HCT116 (cell line): Measurements from ENCODE around the gene DYNLT4. TPM values are rescaled to one million over a fixed set of nuclear protein-coding genes. Genes with fewer than 3 reads are reported as not detected.

ENCODE experiments used
- ATAC-seq: fragments of 200-7000 bp; cut with Tn5 transposase; 2 replicates; pipeline ENCODE4 v1.9.1; 2020; ENCODE audit warnings: mild to moderate bottlenecking, moderate library complexity
- BruUV-seq: library from RNA; stranded (reverse); fragments of 400-500 nt; replicated peaks from 2 replicates; lab custom pipeline; 2021; lab: Mats Ljungman, UMichigan
- CTCF ChIA-PET: fragments of 300-600 bp; sonication (Branson Sonifier 250); formaldehyde crosslinking; loops from one replicate; lab custom pipeline; 2021; ENCODE audit warnings: antibody characterized with exemption; lab: Charles Lee
- POLR2A ChIA-PET: fragments of 300-600, 350-600 bp; sonication (Branson Sonifier 250); formaldehyde crosslinking; loops from one replicate; lab custom pipeline; 2021; ENCODE audit warnings: antibody characterized with exemption; lab: Charles Lee
- RAD21 ChIA-PET, 2 experiments: fragments of 300-600 bp; sonication (Branson Sonifier 250); formaldehyde crosslinking; loops; one replicate each; lab custom pipeline; 2023; ENCODE audit warnings: low total read pairs in 2 of 2; ENCODE audit not compliant: uncharacterized antibody in 2 of 2, unreplicated experiment in 2 of 2, low non-redundant PET in 1 of 2; lab: Charles Lee
- DNase-seq: peaks from one replicate; pipeline ENCODE4 v3.0.0-alpha.2; 2010; ENCODE audit warnings: low read depth, low spot score
- H2AFZ ChIP-seq: fragments of 200-600 bp; shearing (Covaris generic), sonication (generic); 2 replicates; pipeline ENCODE4 v1.6.1; 2017; ENCODE audit warnings: low read depth, mixed run types, mixed read lengths, antibody characterized with exemption, low read length; ENCODE audit not compliant: poor library complexity, severe bottlenecking
- H3K27ac ChIP-seq: 2 replicates; pipeline ENCODE4 v1.5.1; 2012; ENCODE audit warnings: low read depth, low read length
- H3K27me3 ChIP-seq: fragments of 200-600 bp; sonication (generic); 2 replicates; pipeline ENCODE4 v1.6.1; 2016; ENCODE audit warnings: mixed run types, low read length, mixed read lengths; ENCODE audit not compliant: insufficient read depth
- H3K36me3 ChIP-seq, 2 experiments: fragments of 200-500 bp in 1 of 2; fragments of 200-600 bp in 1 of 2; sonication (Bioruptor generic) in 1 of 2; sonication (generic) in 1 of 2; 2 replicates each; pipeline versions ENCODE4 v1.5.1 to v1.6.1; 2014 to 2016; ENCODE audit warnings: low read length in 2 of 2, inconsistent platforms in 1 of 2, mixed read lengths in 1 of 2, mixed run types in 1 of 2; ENCODE audit not compliant: insufficient read depth in 2 of 2, control insufficient read depth in 1 of 2
- H3K4me1 ChIP-seq, 2 experiments: fragments of 200-600 bp in 1 of 2; sonication (generic) in 1 of 2; 2 replicates each; pipeline versions ENCODE4 v1.5.1 to v1.6.1; 2012 to 2017; ENCODE audit warnings: low read length in 2 of 2, inconsistent platforms in 1 of 2, mild to moderate bottlenecking in 1 of 2, mixed read lengths in 1 of 2, mixed run types in 1 of 2, moderate library complexity in 1 of 2; ENCODE audit not compliant: insufficient read depth in 2 of 2, control insufficient read depth in 1 of 2
- H3K4me2 ChIP-seq: fragments of 200-600 bp; sonication (generic); 2 replicates; pipeline ENCODE4 v1.6.1; 2017; ENCODE audit warnings: mixed run types, low read length, mixed read lengths
- H3K4me3 ChIP-seq, 2 experiments: fragments of 200-600 bp in 1 of 2; sonication (generic) in 1 of 2; replicated peaks in 1 of 2; 2 replicates each; pipeline ENCODE4 v1.5.1; 2011 to 2016; ENCODE audit warnings: low read length in 2 of 2, control low read depth in 1 of 2, low read depth in 1 of 2, mild to moderate bottlenecking in 1 of 2, mixed read lengths in 1 of 2, mixed run types in 1 of 2
- H3K79me2 ChIP-seq: fragments of 200-600 bp; sonication (generic); 2 replicates; pipeline ENCODE4 v1.6.1; 2017; ENCODE audit warnings: mild to moderate bottlenecking, mixed run types, low read length, moderate library complexity, mixed read lengths; ENCODE audit not compliant: insufficient read depth
- H3K9ac ChIP-seq: fragments of 200-600 bp; sonication (generic); 2 replicates; pipeline ENCODE4 v1.6.1; 2016; ENCODE audit warnings: low read length, mixed read lengths
- H3K9me2 ChIP-seq: fragments of 200-600 bp; sonication (generic), shearing (Covaris generic); 2 replicates; pipeline ENCODE4 v1.6.1; 2017; ENCODE audit warnings: mixed run types, mild to moderate bottlenecking, moderate library complexity; ENCODE audit not compliant: insufficient read depth
- H3K9me3 ChIP-seq, 2 experiments: fragments of 200-500 bp in 1 of 2; fragments of 200-600 bp in 1 of 2; sonication (Bioruptor generic) in 1 of 2; sonication (generic) in 1 of 2; 2 replicates each; pipeline ENCODE4 v1.6.1; 2014 to 2017; ENCODE audit warnings: low read length in 2 of 2, mixed read lengths in 2 of 2, inconsistent platforms in 1 of 2, low read depth in 1 of 2, mild to moderate bottlenecking in 1 of 2, mixed run types in 1 of 2, moderate library complexity in 1 of 2; ENCODE audit not compliant: control insufficient read depth in 1 of 2, insufficient read depth in 1 of 2
- H4K20me1 ChIP-seq: fragments of 200-600 bp; sonication (generic), shearing (Covaris generic); 2 replicates; pipeline ENCODE4 v1.6.1; 2017; ENCODE audit warnings: mixed run types, mild to moderate bottlenecking, moderate library complexity; ENCODE audit not compliant: insufficient read depth
- CBX3 ChIP-seq: IDR thresholded peaks from 2 replicates; pipeline ENCODE4 v1.6.1; 2012; ENCODE audit warnings: low read depth
- EGR1 ChIP-seq: IDR thresholded peaks from 2 replicates; pipeline ENCODE4 v1.6.1; 2012; ENCODE audit warnings: low read depth
- ELF1 ChIP-seq: IDR thresholded peaks from 2 replicates; pipeline ENCODE4 v1.6.1; 2012; ENCODE audit warnings: low read depth, borderline replicate concordance
- EZH2 ChIP-seq: fragments of 200-600 bp; sonication (generic); IDR thresholded peaks from 2 replicates; pipeline ENCODE4 v1.6.1; 2017; ENCODE audit warnings: antibody characterized with exemption, mixed run types
- EZH2phosphoT487 ChIP-seq: fragments of 200-600 bp; IDR thresholded peaks from 2 replicates; pipeline ENCODE4 v1.6.1; 2018; ENCODE audit warnings: antibody characterized with exemption, borderline replicate concordance
- JUND ChIP-seq: IDR thresholded peaks from 2 replicates; pipeline ENCODE4 v1.6.1; 2012
- POLR2A ChIP-seq: IDR thresholded peaks from 2 replicates; pipeline ENCODE4 v1.7.0; 2011; ENCODE audit warnings: borderline replicate concordance; ENCODE audit not compliant: insufficient read depth, insufficient read length; ENCODE audit errors: extremely low read depth
- SIN3A ChIP-seq: IDR thresholded peaks from 2 replicates; pipeline ENCODE4 v1.6.1; 2012; ENCODE audit warnings: low read depth
- SP1 ChIP-seq: IDR thresholded peaks from 2 replicates; pipeline ENCODE4 v1.6.1; 2012; ENCODE audit warnings: low read depth
- TCF7L2 ChIP-seq: IDR thresholded peaks from 2 replicates; pipeline ENCODE4 v1.7.0; 2011; ENCODE audit warnings: borderline replicate concordance, inconsistent platforms; ENCODE audit not compliant: insufficient read depth, insufficient read length; ENCODE audit errors: extremely low read depth
- YY1 ChIP-seq: IDR thresholded peaks from 2 replicates; pipeline ENCODE4 v1.6.1; 2011; ENCODE audit warnings: low read length, low read depth, moderate library complexity, mild to moderate bottlenecking; ENCODE audit not compliant: insufficient replicate concordance; ENCODE audit errors: extremely low read depth
- ZFX ChIP-seq: fragments of 450-650 bp; IDR thresholded peaks from 2 replicates; pipeline ENCODE4 v1.6.1; 2017
- ZNF274 ChIP-seq: fragments of 200-500 bp; sonication (Bioruptor generic); IDR thresholded peaks from 2 replicates; pipeline ENCODE4 v1.6.1; 2014; ENCODE audit warnings: mild to moderate bottlenecking, low read depth, low read length, inconsistent platforms
- intact Hi-C: fragments of 100-400 bp; cut with micrococcal nuclease; formaldehyde crosslinking; loops from 2 replicates; pipeline ENCODE4 v1.10.0; 2022
- total RNA-seq: library from RNA; stranded (reverse); gene quantifications from one replicate; pipeline ENCODE4 v1.2.1, GENCODE V29; 2021; ENCODE audit not compliant: unreplicated experiment
- TF ChIP-seq, protein P1 (sequence below): IDR thresholded peaks from 2 replicates; pipeline ENCODE4 v1.6.1; 2012
- TF ChIP-seq, protein P2 (sequence below): IDR thresholded peaks from 2 replicates; pipeline ENCODE4 v1.6.1; 2012
- TF ChIP-seq, protein P3 (sequence below): IDR thresholded peaks from 2 replicates; pipeline ENCODE4 v1.6.1; 2011; ENCODE audit warnings: mild to moderate bottlenecking, low read length, moderate library complexity; ENCODE audit not compliant: insufficient replicate concordance; ENCODE audit errors: extremely low read depth
- TF ChIP-seq, protein P4 (sequence below), 3 experiments: fragments of 200-600 bp in 1 of 3; sonication (generic) in 1 of 3; IDR thresholded peaks in 2 of 3; conservative IDR thresholded peaks in 1 of 3; 2 replicates each; pipeline ENCODE4 v1.5.1; 2012 to 2017; ENCODE audit warnings: low read depth in 2 of 3, low read length in 2 of 3, antibody characterized with exemption in 1 of 3, borderline replicate concordance in 1 of 3, control low read depth in 1 of 3, mild to moderate bottlenecking in 1 of 3, mixed read lengths in 1 of 3, mixed run types in 1 of 3, moderate library complexity in 1 of 3; ENCODE audit not compliant: insufficient read depth in 1 of 3

DYNLT4 gene
- total RNA-seq, 1 experiment from 2014 or later: 0.96 TPM

DNA sequence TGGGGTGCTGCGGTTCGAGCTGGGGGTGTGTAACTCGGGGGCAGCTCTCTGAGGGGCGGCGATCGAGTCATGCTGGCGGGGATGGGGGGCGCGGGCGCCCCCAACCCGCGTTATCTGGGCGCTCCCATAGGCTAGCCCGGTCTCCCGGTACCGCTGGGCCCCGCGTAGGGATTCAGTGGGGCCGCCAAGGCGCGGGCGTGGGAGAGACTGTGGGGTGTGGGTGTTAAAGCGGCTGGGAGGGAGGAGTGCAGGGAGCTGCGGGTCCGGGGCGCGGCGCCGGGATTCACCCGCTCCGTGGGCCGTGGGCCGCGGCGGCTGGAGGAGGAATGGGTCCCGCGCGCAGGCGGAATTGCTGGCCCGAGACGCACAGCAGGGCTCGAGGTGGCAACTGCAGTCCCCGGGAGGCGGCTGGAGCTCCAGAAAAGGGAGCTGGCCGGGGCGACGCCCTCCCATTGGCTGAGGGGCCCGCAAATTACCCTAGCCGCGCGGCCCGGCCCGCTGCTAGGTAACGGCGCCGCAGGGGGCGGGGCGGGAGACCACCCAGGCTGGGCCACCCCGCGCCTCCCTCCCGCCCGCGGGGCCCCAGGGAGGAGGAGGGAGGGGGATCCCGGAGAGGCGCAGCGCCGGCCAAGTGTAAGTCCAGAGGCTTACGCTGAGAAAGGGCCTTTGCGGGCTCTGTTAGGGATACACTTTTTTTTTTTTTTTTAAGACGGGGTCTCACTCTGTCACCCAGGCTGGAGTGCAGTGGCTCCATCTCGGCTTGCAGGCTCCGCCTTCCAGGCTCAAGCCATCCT is 35.9 kb upstream of the DYNLT4 start, which contains the start of gene PTCH2:
PTCH2 (minus strand) TSS at position 392 of the 794 bp plus-strand sequence; CDS start at position 71, 321 bp downstream.
- ChIA-PET RAD21 (interaction anchor here (0.6 to 0.7 kb wide), 2 partner anchors 25 to 184 kb away, joined by 3 read pairs; no protein-coding TSS in a partner anchor), CTCF (no interaction called here), POLR2A (interaction anchor here (1.1 kb wide), 1 partner anchor 155 kb away, joined by 3 read pairs; no protein-coding TSS in a partner anchor)
- intact Hi-C loops: no loop called here
- no peaks in the 10 kb centered on the region for H3K79me2 ChIP-seq
- no peak for DNase-seq
- no peaks in the 10 kb centered on the region for H4K20me1 ChIP-seq
- H3K36me3 ChIP-seq: no peaks in the 10 kb centered on the region
- no peaks in the 10 kb centered on the region for H3K9me3 ChIP-seq
- no peaks in the 10 kb centered on the region for H3K27me3 ChIP-seq
- H2AFZ ChIP-seq: no peak within 1 kb of the TSS
- H3K9me2 ChIP-seq: no peaks in the 10 kb centered on the region
- TF ChIP-seq SP1 (no peak), TCF7L2 (no peak), EZH2phosphoT487 (no peak), SIN3A (no peak), JUND (no peak), CBX3 (no peak), EZH2 (no peak), ZFX (no peak), EGR1 (no peak), YY1 (no peak), ZNF274 (no peak), POLR2A (no peak), ELF1 (no peak)
- TF ChIP-seq, protein P1, sequence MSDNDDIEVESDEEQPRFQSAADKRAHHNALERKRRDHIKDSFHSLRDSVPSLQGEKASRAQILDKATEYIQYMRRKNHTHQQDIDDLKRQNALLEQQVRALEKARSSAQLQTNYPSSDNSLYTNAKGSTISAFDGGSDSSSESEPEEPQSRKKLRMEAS: no peak
- TF ChIP-seq, protein P2, sequence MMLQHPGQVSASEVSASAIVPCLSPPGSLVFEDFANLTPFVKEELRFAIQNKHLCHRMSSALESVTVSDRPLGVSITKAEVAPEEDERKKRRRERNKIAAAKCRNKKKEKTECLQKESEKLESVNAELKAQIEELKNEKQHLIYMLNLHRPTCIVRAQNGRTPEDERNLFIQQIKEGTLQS: no peak
- TF ChIP-seq, protein P3, sequence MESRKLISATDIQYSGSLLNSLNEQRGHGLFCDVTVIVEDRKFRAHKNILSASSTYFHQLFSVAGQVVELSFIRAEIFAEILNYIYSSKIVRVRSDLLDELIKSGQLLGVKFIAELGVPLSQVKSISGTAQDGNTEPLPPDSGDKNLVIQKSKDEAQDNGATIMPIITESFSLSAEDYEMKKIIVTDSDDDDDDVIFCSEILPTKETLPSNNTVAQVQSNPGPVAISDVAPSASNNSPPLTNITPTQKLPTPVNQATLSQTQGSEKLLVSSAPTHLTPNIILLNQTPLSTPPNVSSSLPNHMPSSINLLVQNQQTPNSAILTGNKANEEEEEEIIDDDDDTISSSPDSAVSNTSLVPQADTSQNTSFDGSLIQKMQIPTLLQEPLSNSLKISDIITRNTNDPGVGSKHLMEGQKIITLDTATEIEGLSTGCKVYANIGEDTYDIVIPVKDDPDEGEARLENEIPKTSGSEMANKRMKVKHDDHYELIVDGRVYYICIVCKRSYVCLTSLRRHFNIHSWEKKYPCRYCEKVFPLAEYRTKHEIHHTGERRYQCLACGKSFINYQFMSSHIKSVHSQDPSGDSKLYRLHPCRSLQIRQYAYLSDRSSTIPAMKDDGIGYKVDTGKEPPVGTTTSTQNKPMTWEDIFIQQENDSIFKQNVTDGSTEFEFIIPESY: no peak
- TF ChIP-seq, protein P4, sequence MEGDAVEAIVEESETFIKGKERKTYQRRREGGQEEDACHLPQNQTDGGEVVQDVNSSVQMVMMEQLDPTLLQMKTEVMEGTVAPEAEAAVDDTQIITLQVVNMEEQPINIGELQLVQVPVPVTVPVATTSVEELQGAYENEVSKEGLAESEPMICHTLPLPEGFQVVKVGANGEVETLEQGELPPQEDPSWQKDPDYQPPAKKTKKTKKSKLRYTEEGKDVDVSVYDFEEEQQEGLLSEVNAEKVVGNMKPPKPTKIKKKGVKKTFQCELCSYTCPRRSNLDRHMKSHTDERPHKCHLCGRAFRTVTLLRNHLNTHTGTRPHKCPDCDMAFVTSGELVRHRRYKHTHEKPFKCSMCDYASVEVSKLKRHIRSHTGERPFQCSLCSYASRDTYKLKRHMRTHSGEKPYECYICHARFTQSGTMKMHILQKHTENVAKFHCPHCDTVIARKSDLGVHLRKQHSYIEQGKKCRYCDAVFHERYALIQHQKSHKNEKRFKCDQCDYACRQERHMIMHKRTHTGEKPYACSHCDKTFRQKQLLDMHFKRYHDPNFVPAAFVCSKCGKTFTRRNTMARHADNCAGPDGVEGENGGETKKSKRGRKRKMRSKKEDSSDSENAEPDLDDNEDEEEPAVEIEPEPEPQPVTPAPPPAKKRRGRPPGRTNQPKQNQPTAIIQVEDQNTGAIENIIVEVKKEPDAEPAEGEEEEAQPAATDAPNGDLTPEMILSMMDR (IDR thresholded peaks at IDR 0.05 in 2 of 3, conservative IDR thresholded peaks at IDR 0.05 in 1 of 3; ENCODE audit: borderline replicate concordance in 1 of 3, insufficient read depth in 1 of 3, low read depth in 2 of 3, low read length in 2 of 3): no peak
- no peak within 1 kb of the TSS for H3K9ac ChIP-seq
- H3K27ac ChIP-seq: no peak within 1 kb of the TSS
- H3K4me3 ChIP-seq: no peak within 1 kb of the TSS
- H3K4me1 ChIP-seq: no peaks in the 10 kb centered on the region
- no peak for ATAC-seq
- no peak within 1 kb of the TSS for H3K4me2 ChIP-seq
- no TSS peak for BruUV-seq
